Ishikawa (cell line): Measurements from ENCODE around the gene IFNGR2.

ENCODE experiments used
- CEBPB ChIP-seq: IDR thresholded peaks from 2 replicates; pipeline ENCODE4 v1.6.1; 2012
- CREB1 ChIP-seq: IDR thresholded peaks from 2 replicates; pipeline ENCODE4 v1.6.1; 2012; ENCODE audit warnings: low read depth
- EGR1 ChIP-seq: IDR thresholded peaks from 2 replicates; pipeline ENCODE4 v1.6.1; 2012
- EP300 ChIP-seq: IDR thresholded peaks from 2 replicates; pipeline ENCODE4 v1.6.1; 2012; ENCODE audit warnings: borderline replicate concordance
- FOXM1 ChIP-seq: IDR thresholded peaks from 2 replicates; pipeline ENCODE4 v1.6.1; 2012; ENCODE audit warnings: low read depth, borderline replicate concordance
- NFIC ChIP-seq: IDR thresholded peaks from 2 replicates; pipeline ENCODE4 v1.6.1; 2012
- RAD21 ChIP-seq: IDR thresholded peaks from 2 replicates; pipeline ENCODE4 v1.6.1; 2012; ENCODE audit warnings: low read depth
- TAF1 ChIP-seq: IDR thresholded peaks from 2 replicates; pipeline ENCODE4 v1.6.1; 2012; ENCODE audit warnings: low read depth, mild to moderate bottlenecking
- TCF12 ChIP-seq: IDR thresholded peaks from 2 replicates; pipeline ENCODE4 v1.6.1; 2012; ENCODE audit warnings: low read depth
- TEAD4 ChIP-seq: IDR thresholded peaks from 2 replicates; pipeline ENCODE4 v1.6.1; 2012
- YY1 ChIP-seq: IDR thresholded peaks from 2 replicates; pipeline ENCODE4 v1.6.1; 2012; ENCODE audit warnings: low read depth
- ZBTB7A ChIP-seq: IDR thresholded peaks from 2 replicates; pipeline ENCODE4 v1.6.1; 2012; ENCODE audit warnings: low read depth
- TF ChIP-seq, protein P1 (sequence below): IDR thresholded peaks from 2 replicates; pipeline ENCODE4 v1.6.1; 2012; ENCODE audit warnings: low read depth, mild to moderate bottlenecking
- TF ChIP-seq, protein P2 (sequence below): IDR thresholded peaks from 2 replicates; pipeline ENCODE4 v1.6.1; 2012
- TF ChIP-seq, protein P3 (sequence below): IDR thresholded peaks from 2 replicates; pipeline ENCODE4 v1.6.1; 2012

IFNGR2 gene

DNA sequence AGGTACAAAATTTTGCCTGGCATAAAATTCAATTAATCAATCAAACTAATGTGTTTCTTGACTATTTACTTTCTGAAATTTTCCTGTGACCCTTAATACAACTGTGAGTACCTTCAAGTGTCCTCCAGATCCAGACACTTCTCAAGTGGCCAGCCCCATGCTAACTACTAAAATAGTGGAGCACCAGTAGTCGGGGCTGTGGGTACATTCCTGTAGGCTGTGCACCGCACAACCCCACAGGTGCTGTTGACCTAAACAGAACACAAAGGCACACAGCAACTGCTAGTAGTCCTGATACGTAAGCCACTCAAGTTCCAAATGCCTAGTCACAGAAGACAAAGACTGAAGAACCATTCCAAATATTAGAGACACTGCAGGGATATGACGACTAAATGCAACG is 40.0 kb downstream of the IFNGR2 start:
- TF ChIP-seq CREB1 (no peak), YY1 (no peak), EGR1 (no peak), CEBPB (no peak), FOXM1 (no peak), TAF1 (no peak), TEAD4 (no peak), TCF12 (no peak), ZBTB7A (no peak)
- TF ChIP-seq, protein P1, sequence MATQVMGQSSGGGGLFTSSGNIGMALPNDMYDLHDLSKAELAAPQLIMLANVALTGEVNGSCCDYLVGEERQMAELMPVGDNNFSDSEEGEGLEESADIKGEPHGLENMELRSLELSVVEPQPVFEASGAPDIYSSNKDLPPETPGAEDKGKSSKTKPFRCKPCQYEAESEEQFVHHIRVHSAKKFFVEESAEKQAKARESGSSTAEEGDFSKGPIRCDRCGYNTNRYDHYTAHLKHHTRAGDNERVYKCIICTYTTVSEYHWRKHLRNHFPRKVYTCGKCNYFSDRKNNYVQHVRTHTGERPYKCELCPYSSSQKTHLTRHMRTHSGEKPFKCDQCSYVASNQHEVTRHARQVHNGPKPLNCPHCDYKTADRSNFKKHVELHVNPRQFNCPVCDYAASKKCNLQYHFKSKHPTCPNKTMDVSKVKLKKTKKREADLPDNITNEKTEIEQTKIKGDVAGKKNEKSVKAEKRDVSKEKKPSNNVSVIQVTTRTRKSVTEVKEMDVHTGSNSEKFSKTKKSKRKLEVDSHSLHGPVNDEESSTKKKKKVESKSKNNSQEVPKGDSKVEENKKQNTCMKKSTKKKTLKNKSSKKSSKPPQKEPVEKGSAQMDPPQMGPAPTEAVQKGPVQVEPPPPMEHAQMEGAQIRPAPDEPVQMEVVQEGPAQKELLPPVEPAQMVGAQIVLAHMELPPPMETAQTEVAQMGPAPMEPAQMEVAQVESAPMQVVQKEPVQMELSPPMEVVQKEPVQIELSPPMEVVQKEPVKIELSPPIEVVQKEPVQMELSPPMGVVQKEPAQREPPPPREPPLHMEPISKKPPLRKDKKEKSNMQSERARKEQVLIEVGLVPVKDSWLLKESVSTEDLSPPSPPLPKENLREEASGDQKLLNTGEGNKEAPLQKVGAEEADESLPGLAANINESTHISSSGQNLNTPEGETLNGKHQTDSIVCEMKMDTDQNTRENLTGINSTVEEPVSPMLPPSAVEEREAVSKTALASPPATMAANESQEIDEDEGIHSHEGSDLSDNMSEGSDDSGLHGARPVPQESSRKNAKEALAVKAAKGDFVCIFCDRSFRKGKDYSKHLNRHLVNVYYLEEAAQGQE: no peak

DNA sequence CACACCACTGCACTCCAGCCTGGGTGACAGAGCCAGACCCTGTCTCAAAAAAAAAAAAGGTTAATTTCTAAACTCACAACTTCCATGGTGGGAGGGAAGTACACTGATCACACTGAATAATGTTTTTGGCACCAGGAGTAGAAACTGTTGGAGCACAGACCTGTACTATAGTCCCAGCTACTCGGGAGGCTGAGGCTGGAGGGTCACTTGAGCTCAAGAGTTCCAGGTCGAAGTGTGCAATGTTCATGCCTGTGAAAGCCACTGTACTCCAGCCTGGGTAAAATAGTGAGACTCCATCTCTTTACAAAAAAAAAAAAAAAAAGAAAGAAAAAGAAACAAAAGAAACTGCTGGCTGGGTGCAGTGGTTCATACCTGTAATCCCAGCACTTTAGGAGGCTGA is 41.3 kb downstream of the IFNGR2 start:
- no peak for TF ChIP-seq TAF1
- TF ChIP-seq, protein P1: no peak
- TF ChIP-seq FOXM1: no peak
- TF ChIP-seq TCF12: no peak
- no peak for TF ChIP-seq CEBPB
- no peak for TF ChIP-seq ZBTB7A
- TF ChIP-seq, protein P2, sequence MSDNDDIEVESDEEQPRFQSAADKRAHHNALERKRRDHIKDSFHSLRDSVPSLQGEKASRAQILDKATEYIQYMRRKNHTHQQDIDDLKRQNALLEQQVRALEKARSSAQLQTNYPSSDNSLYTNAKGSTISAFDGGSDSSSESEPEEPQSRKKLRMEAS: no peak
- no peak for TF ChIP-seq YY1
- TF ChIP-seq TEAD4: no peak
- no peak for TF ChIP-seq RAD21
- TF ChIP-seq, protein P3, sequence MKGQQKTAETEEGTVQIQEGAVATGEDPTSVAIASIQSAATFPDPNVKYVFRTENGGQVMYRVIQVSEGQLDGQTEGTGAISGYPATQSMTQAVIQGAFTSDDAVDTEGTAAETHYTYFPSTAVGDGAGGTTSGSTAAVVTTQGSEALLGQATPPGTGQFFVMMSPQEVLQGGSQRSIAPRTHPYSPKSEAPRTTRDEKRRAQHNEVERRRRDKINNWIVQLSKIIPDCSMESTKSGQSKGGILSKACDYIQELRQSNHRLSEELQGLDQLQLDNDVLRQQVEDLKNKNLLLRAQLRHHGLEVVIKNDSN: no peak
- no peak for TF ChIP-seq NFIC
- TF ChIP-seq EGR1: no peak
- TF ChIP-seq CREB1: no peak
- no peak for TF ChIP-seq EP300

DNA sequence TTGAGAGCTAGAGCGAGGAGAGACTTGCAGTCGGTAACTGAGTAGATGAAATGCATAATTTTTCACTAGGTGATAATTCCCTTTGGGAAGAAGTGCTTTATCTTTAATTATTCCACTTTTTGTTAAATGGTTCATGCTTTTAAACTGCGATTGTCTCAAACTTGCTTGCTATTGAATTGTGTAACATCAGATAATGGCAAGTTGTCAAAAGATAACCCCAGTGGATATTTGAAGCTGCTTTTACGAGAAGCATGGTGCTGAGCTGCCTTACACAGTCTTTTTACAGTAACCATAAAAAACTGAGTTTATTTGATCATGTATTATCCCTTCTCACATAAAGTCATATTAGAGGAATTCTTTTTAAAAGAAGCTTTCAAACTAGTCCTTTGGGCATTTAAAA is 46.4 kb downstream of the IFNGR2 start:
- TF ChIP-seq TAF1 (no peak), YY1 (no peak), NFIC (no peak), FOXM1 (no peak), CEBPB (no peak), EP300 (no peak), CREB1 (no peak), TCF12 (no peak), TEAD4 (no peak), ZBTB7A (no peak), RAD21 (no peak), EGR1 (no peak)
- TF ChIP-seq, protein P3: no peak
- TF ChIP-seq, protein P2: no peak
- TF ChIP-seq, protein P1: no peak

DNA sequence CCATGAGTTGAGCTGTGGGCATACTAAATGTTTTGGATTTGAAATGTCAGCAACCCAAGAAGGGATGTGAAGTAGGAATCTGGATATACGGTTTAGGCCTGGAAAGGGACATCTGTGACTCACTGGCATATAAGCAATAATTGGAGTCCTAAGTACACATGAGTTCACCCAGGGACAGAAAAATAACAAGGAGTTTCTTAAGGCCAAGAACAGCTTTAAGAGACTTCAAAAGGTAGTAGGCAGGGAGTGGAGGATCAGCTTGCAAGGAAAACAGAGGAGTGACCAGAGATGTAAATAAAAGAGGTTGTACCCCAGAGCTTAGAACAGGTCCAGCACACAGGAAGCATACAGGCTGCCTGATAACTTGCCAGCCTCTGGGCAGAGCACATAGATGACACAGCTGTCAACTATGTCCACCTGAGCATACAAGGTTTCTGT is 48.4 kb downstream of the IFNGR2 start:
- TF ChIP-seq, protein P3: no peak
- TF ChIP-seq NFIC: no peak
